Neural progenitor cell (in vitro differentiated cells): Measurements from ENCODE around the gene PGA4. TPM values are rescaled to one million over a fixed set of nuclear protein-coding genes. Genes with fewer than 3 reads are reported as not detected.

ENCODE experiments used
- DNase-seq: peaks from one replicate; pipeline ENCODE4 v3.0.0-alpha.2; 2016; ENCODE audit warnings: low spot score
- H2AFZ ChIP-seq: fragments of 200-600 bp; sonication (generic); replicated peaks from 2 replicates; pipeline ENCODE4 v1.6.1; 2016; ENCODE audit warnings: antibody characterized with exemption
- H3F3A ChIP-seq: fragments of 200-600 bp; sonication (generic); 2 replicates; pipeline ENCODE4 v1.6.1; 2016; ENCODE audit warnings: antibody characterized with exemption, low read depth
- H3K27ac ChIP-seq: fragments of 200-600 bp; sonication (generic); 2 replicates; pipeline ENCODE4 v1.5.1; 2016; ENCODE audit warnings: mild to moderate bottlenecking
- H3K27me3 ChIP-seq: fragments of 200-600 bp; sonication (generic); 2 replicates; pipeline ENCODE4 v1.6.1; 2016; ENCODE audit warnings: mild to moderate bottlenecking, moderate library complexity
- H3K36me3 ChIP-seq: fragments of 200-600 bp; sonication (generic); 2 replicates; pipeline ENCODE4 v1.5.1; 2016
- H3K4me1 ChIP-seq: fragments of 200-600 bp; sonication (generic); 2 replicates; pipeline ENCODE4 v1.6.1; 2016; ENCODE audit warnings: mixed run types
- H3K4me2 ChIP-seq: fragments of 200-600 bp; sonication (generic); 2 replicates; pipeline ENCODE4 v1.6.1; 2016
- H3K4me3 ChIP-seq: fragments of 200-600 bp; sonication (generic); 2 replicates; pipeline ENCODE4 v1.5.1; 2016
- H3K79me2 ChIP-seq: fragments of 200-600 bp; sonication (generic); 2 replicates; pipeline ENCODE4 v1.6.1; 2016; ENCODE audit warnings: low read depth
- H3K9ac ChIP-seq: fragments of 200-600 bp; sonication (generic); 2 replicates; pipeline ENCODE4 v1.6.1; 2016
- H3K9me3 ChIP-seq: fragments of 200-600 bp; sonication (generic); 2 replicates; pipeline ENCODE4 v1.5.1; 2016; ENCODE audit warnings: low read depth
- H4K20me1 ChIP-seq: fragments of 200-600 bp; sonication (generic); 2 replicates; pipeline ENCODE4 v1.6.1; 2016; ENCODE audit warnings: low read depth
- H3K27ac Mint-ChIP-seq: 3 replicates; pipeline ENCODE4 v1.8.0; 2021; ENCODE audit warnings: mixed read lengths
- H3K27me3 Mint-ChIP-seq: 2 replicates; pipeline ENCODE4 v1.8.0; 2022; ENCODE audit warnings: low read depth, mild to moderate bottlenecking, inconsistent platforms, moderate library complexity, mixed read lengths; ENCODE audit not compliant: insufficient read depth
- H3K36me3 Mint-ChIP-seq: 3 replicates; pipeline ENCODE4 v1.8.0; 2021; ENCODE audit warnings: mixed read lengths
- H3K4me1 Mint-ChIP-seq: 3 replicates; pipeline ENCODE4 v1.8.0; 2021; ENCODE audit warnings: mixed read lengths
- H3K4me3 Mint-ChIP-seq: 3 replicates; pipeline ENCODE4 v1.8.0; 2021; ENCODE audit warnings: mild to moderate bottlenecking, moderate library complexity, mixed read lengths
- H3K9me3 Mint-ChIP-seq: 3 replicates; pipeline ENCODE4 v1.8.0; 2020; ENCODE audit warnings: mixed read lengths
- EZH2 ChIP-seq: fragments of 200-600 bp; sonication (generic); IDR thresholded peaks from 2 replicates; pipeline ENCODE4 v1.6.1; 2017; ENCODE audit warnings: antibody characterized with exemption, mild to moderate bottlenecking, moderate library complexity
- EZH2phosphoT487 ChIP-seq: fragments of 200-600 bp; sonication (generic); IDR thresholded peaks from 2 replicates; pipeline ENCODE4 v1.6.1; 2017; ENCODE audit warnings: antibody characterized with exemption
- total RNA-seq: library from RNA; depleted of rRNA; stranded (reverse); fragments of >200 nt; gene quantifications from 2 replicates; pipeline ENCODE4 v1.2.3, GENCODE V29; 2015; ENCODE audit warnings: low replicate concordance
- TF ChIP-seq, protein P1 (sequence below): fragments of 200-600 bp; sonication (generic); IDR thresholded peaks from 2 replicates; pipeline ENCODE4 v1.5.1; 2017; ENCODE audit warnings: antibody characterized with exemption, mild to moderate bottlenecking

Gene PGA4
- total RNA-seq, 1 donor from 2014 or later = 0.41 TPM

GRCh38 chr11:61270354-61271076 lies 48.4 kb downstream of the PGA4 start:
- Mint-ChIP-seq H3K27me3 (peaks cover 2% of the 10 kb centered on the region), H3K4me1 (no peaks in the 10 kb centered on the region)

DNA sequence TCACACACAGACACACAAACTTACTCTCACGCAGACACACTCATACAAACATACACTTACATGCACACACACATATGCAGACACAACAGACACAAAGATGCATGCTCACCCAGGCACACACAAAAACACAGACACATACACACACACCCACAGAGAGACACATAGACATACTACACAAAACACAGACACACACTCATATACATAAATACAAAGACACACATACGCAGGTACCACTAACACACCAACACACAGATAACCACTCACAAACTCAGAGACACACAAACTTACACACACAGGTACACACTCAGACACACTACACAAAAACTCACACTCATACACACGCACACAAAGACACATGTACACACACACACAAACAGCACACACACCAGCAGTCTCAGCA lies 50.6 kb downstream of the PGA4 start:
- Mint-ChIP-seq H3K4me1 (peaks cover 4% of the 10 kb centered on the region), H3K27me3 (peaks cover 4% of the 10 kb centered on the region), H3K36me3 (no peaks in the 10 kb centered on the region), H3K27ac (no peak overlapping the region), H3K9me3 (no peaks in the 10 kb centered on the region), H3K4me3 (no peak overlapping the region)
- H3K79me2 ChIP-seq = no peaks in the 10 kb centered on the region
- no peak overlapping the region for H3K27ac ChIP-seq
- H3K4me2 ChIP-seq = no peak overlapping the region
- H3K9me3 ChIP-seq = no peaks in the 10 kb centered on the region
- H4K20me1 ChIP-seq = no peaks in the 10 kb centered on the region
- DNase-seq = no peak
- no peaks in the 10 kb centered on the region for H3K27me3 ChIP-seq
- H3F3A ChIP-seq = no peaks in the 10 kb centered on the region
- no peaks in the 10 kb centered on the region for H3K36me3 ChIP-seq
- H3K9ac ChIP-seq = no peak overlapping the region
- no peaks in the 10 kb centered on the region for H3K4me1 ChIP-seq
- H3K4me3 ChIP-seq = no peak overlapping the region
- TF ChIP-seq, protein P1, sequence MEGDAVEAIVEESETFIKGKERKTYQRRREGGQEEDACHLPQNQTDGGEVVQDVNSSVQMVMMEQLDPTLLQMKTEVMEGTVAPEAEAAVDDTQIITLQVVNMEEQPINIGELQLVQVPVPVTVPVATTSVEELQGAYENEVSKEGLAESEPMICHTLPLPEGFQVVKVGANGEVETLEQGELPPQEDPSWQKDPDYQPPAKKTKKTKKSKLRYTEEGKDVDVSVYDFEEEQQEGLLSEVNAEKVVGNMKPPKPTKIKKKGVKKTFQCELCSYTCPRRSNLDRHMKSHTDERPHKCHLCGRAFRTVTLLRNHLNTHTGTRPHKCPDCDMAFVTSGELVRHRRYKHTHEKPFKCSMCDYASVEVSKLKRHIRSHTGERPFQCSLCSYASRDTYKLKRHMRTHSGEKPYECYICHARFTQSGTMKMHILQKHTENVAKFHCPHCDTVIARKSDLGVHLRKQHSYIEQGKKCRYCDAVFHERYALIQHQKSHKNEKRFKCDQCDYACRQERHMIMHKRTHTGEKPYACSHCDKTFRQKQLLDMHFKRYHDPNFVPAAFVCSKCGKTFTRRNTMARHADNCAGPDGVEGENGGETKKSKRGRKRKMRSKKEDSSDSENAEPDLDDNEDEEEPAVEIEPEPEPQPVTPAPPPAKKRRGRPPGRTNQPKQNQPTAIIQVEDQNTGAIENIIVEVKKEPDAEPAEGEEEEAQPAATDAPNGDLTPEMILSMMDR = no peak
- TF ChIP-seq EZH2 (no peak), EZH2phosphoT487 (no peak)
- no peak overlapping the region for H2AFZ ChIP-seq

More at GRCh38 chr11:61270354-61271076, 48.4 kb downstream of the PGA4 start:
- no peak overlapping the region for H3K4me2 ChIP-seq
- no peaks in the 10 kb centered on the region for H3K36me3 Mint-ChIP-seq
- no peak for DNase-seq
- no peak overlapping the region for H3K4me3 ChIP-seq
- H3K9me3 ChIP-seq = no peaks in the 10 kb centered on the region
- no peak overlapping the region for H3K4me3 Mint-ChIP-seq
- H3K4me1 ChIP-seq = no peaks in the 10 kb centered on the region
- no peaks in the 10 kb centered on the region for H4K20me1 ChIP-seq
- H3K27ac Mint-ChIP-seq = no peak overlapping the region
- no peak overlapping the region for H2AFZ ChIP-seq
- H3K9me3 Mint-ChIP-seq = no peaks in the 10 kb centered on the region
- H3K27ac ChIP-seq = no peak overlapping the region
- H3K9ac ChIP-seq = no peak overlapping the region
- H3F3A ChIP-seq = no peaks in the 10 kb centered on the region
- no peaks in the 10 kb centered on the region for H3K79me2 ChIP-seq
- H3K36me3 ChIP-seq = no peaks in the 10 kb centered on the region
- TF ChIP-seq, protein P1 = no peak
- TF ChIP-seq EZH2phosphoT487 (no peak), EZH2 (no peak)
- H3K27me3 ChIP-seq = no peaks in the 10 kb centered on the region

GRCh38 chr11:61273178-61274078 lies 51.3 kb downstream of the PGA4 start:
- Histone ChIP-seq H3K4me1 (no peaks in the 10 kb centered on the region), H3K27me3 (no peaks in the 10 kb centered on the region), H3K27ac (no peak overlapping the region), H4K20me1 (no peaks in the 10 kb centered on the region), H3F3A (no peaks in the 10 kb centered on the region), H3K4me3 (no peak overlapping the region), H2AFZ (no peak overlapping the region), H3K79me2 (no peaks in the 10 kb centered on the region), H3K9ac (no peak overlapping the region), H3K36me3 (no peaks in the 10 kb centered on the region), H3K4me2 (no peak overlapping the region), H3K9me3 (no peaks in the 10 kb centered on the region)
- Mint-ChIP-seq H3K9me3 (no peaks in the 10 kb centered on the region), H3K27ac (no peak overlapping the region), H3K4me3 (no peak overlapping the region), H3K27me3 (peaks cover 4% of the 10 kb centered on the region), H3K4me1 (peaks cover 11% of the 10 kb centered on the region), H3K36me3 (no peaks in the 10 kb centered on the region)
- DNase-seq = no peak
- TF ChIP-seq EZH2 = no peak
- no peak for TF ChIP-seq EZH2phosphoT487
- TF ChIP-seq, protein P1 = no peak
